IMR-90 (cell line): ENCODE measurements around the gene MAGI3. TPM values are rescaled to one million over a fixed set of nuclear protein-coding genes. Genes with fewer than 3 reads are reported as not detected.

Experiments
- ATAC-seq: fragments of 200-7000 bp; cut with Tn5 transposase; 2 replicates; pipeline ENCODE4 v1.9.1; 2020; ENCODE audit warnings: low read depth, mild to moderate bottlenecking, moderate library complexity
- BruUV-seq: library from RNA; stranded (reverse); fragments of 400-500 nt; replicated peaks from 2 replicates; lab custom pipeline; 2021; lab: Mats Ljungman, UMichigan
- CTCF ChIA-PET: fragments of 300-600 bp; formaldehyde crosslinking; extraction: SDS; loops from one replicate; lab custom pipeline; 2021; ENCODE audit warnings: antibody characterized with exemption; lab: Yijun Ruan, JAX
- POLR2A ChIA-PET: fragments of 300-600 bp; sonication (Branson Sonifier 250); formaldehyde crosslinking; loops from one replicate; lab custom pipeline; 2022; ENCODE audit warnings: antibody characterized with exemption; ENCODE audit not compliant: unreplicated experiment; lab: Charles Lee
- DNase-seq: peaks from one replicate; pipeline ENCODE4 v3.0.0; 2013
- H2AFZ ChIP-seq: replicated peaks from 2 replicates; pipeline ENCODE3; 2013; ENCODE audit warnings: low read length, mild to moderate bottlenecking; ENCODE audit not compliant: poor library complexity
- H2AK5ac ChIP-seq: 2 replicates; pipeline ENCODE4 v1.6.1; 2013; ENCODE audit warnings: low read depth, low read length, inconsistent platforms
- H2AK9ac ChIP-seq: replicated peaks from 2 replicates; pipeline ENCODE3; 2013; ENCODE audit warnings: mild to moderate bottlenecking, low read depth, low read length, moderate library complexity; ENCODE audit not compliant: poor library complexity
- H2BK120ac ChIP-seq: 2 replicates; pipeline ENCODE4 v1.6.1; 2013; ENCODE audit warnings: low read depth, low read length, inconsistent platforms
- H2BK15ac ChIP-seq: 3 replicates; pipeline ENCODE4 v1.6.1; 2013; ENCODE audit warnings: low read depth, low read length, inconsistent platforms
- H2BK20ac ChIP-seq: 2 replicates; pipeline ENCODE4 v1.6.1; 2013; ENCODE audit warnings: low read depth, mild to moderate bottlenecking, inconsistent platforms, low read length, moderate library complexity
- H2BK5ac ChIP-seq: 2 replicates; pipeline ENCODE4 v1.6.1; 2013; ENCODE audit warnings: mild to moderate bottlenecking, low read depth, low read length, inconsistent platforms; ENCODE audit not compliant: poor library complexity, severe bottlenecking
- H3K14ac ChIP-seq: replicated peaks from 2 replicates; pipeline ENCODE4 v1.6.1; 2013; ENCODE audit warnings: low read depth, low read length, inconsistent platforms
- H3K18ac ChIP-seq: 2 replicates; pipeline ENCODE4 v1.6.1; 2013; ENCODE audit warnings: low read depth, low read length, control low read depth
- H3K23ac ChIP-seq: 2 replicates; pipeline ENCODE4 v1.6.1; 2013; ENCODE audit warnings: low read depth, low read length, inconsistent platforms
- H3K27ac ChIP-seq: 2 replicates; pipeline ENCODE4 v1.5.1; 2013; ENCODE audit warnings: mild to moderate bottlenecking, control low read depth, low read length; ENCODE audit not compliant: insufficient read depth
- H3K27me3 ChIP-seq: 2 replicates; pipeline ENCODE4 v1.6.1; 2013; ENCODE audit warnings: low read length; ENCODE audit not compliant: control insufficient read depth, insufficient read depth
- H3K36me3 ChIP-seq: 2 replicates; pipeline ENCODE4 v1.6.1; 2013; ENCODE audit warnings: low read length, mixed read lengths; ENCODE audit not compliant: control insufficient read depth, insufficient read depth
- H3K4ac ChIP-seq: 2 replicates; pipeline ENCODE4 v1.6.1; 2013; ENCODE audit warnings: low read depth, low read length, inconsistent platforms
- H3K4me1 ChIP-seq: 2 replicates; pipeline ENCODE4 v1.6.1; 2013; ENCODE audit warnings: low read length, mixed read lengths; ENCODE audit not compliant: control insufficient read depth, insufficient read depth
- H3K4me2 ChIP-seq: 2 replicates; pipeline ENCODE4 v1.6.1; 2013; ENCODE audit warnings: low read depth, mild to moderate bottlenecking, control low read depth, low read length, moderate library complexity
- H3K4me3 ChIP-seq: 2 replicates; pipeline ENCODE4 v1.5.1; 2013; ENCODE audit warnings: low read depth, mild to moderate bottlenecking, control low read depth, low read length, moderate library complexity; ENCODE audit not compliant: insufficient read depth
- H3K56ac ChIP-seq: 2 replicates; pipeline ENCODE4 v1.6.1; 2013; ENCODE audit warnings: low read length, inconsistent platforms; ENCODE audit not compliant: insufficient read depth; ENCODE audit errors: extremely low read depth
- H3K79me1 ChIP-seq, 2 experiments: 2 replicates each; pipeline ENCODE4 v1.6.1; 2013; ENCODE audit warnings: low read length in 2 of 2, inconsistent platforms in 1 of 2, low read depth in 1 of 2
- H3K9ac ChIP-seq: 2 replicates; pipeline ENCODE4 v1.6.1; 2013; ENCODE audit warnings: low read depth, low read length, control low read depth
- H3K9me1 ChIP-seq: 2 replicates; pipeline ENCODE4 v1.6.1; 2013; ENCODE audit warnings: low read length, inconsistent platforms; ENCODE audit not compliant: insufficient read depth
- H3K9me3 ChIP-seq: 2 replicates; pipeline ENCODE4 v1.6.1; 2013; ENCODE audit warnings: low read length; ENCODE audit not compliant: control insufficient read depth, insufficient read depth
- H4K20me1 ChIP-seq: 2 replicates; pipeline ENCODE4 v1.6.1; 2013; ENCODE audit warnings: low read length, inconsistent platforms; ENCODE audit not compliant: insufficient read depth
- H4K5ac ChIP-seq: 2 replicates; pipeline ENCODE4 v1.6.1; 2013; ENCODE audit warnings: mild to moderate bottlenecking, low read depth, low read length, control low read depth
- H4K8ac ChIP-seq, 2 experiments: 2 replicates each; pipeline ENCODE4 v1.6.1; 2013; ENCODE audit warnings: low read depth in 2 of 2, low read length in 2 of 2, control low read depth in 1 of 2, inconsistent platforms in 1 of 2
- H4K91ac ChIP-seq: 2 replicates; pipeline ENCODE4 v1.6.1; 2013; ENCODE audit warnings: low read depth, low read length, inconsistent platforms; ENCODE audit not compliant: insufficient read depth
- BHLHE40 ChIP-seq: fragments of 150-350 bp; IDR thresholded peaks from 2 replicates; pipeline ENCODE4 v1.6.1; 2016; ENCODE audit warnings: mild to moderate bottlenecking, low read depth, low read length
- CEBPB ChIP-seq: IDR thresholded peaks from 2 replicates; pipeline ENCODE4 v1.6.1; 2012; ENCODE audit warnings: low read depth, low read length, improper control_type of control experiment
- CHD1 ChIP-seq: IDR thresholded peaks from 2 replicates; pipeline ENCODE4 v1.6.1; 2012; ENCODE audit warnings: low read depth, low read length, improper control_type of control experiment
- CTCF ChIP-seq: conservative IDR thresholded peaks from 2 replicates; pipeline ENCODE4 v1.5.1; 2012; ENCODE audit warnings: mild to moderate bottlenecking, low read depth, low read length, improper control_type of control experiment
- ELK1 ChIP-seq: fragments of 150-350 bp; IDR thresholded peaks from 2 replicates; pipeline ENCODE4 v1.6.1; 2016; ENCODE audit warnings: low read depth, mild to moderate bottlenecking, low read length, moderate library complexity, borderline replicate concordance
- FOS ChIP-seq: fragments of 150-350 bp; IDR thresholded peaks from 2 replicates; pipeline ENCODE4 v1.6.1; 2016; ENCODE audit warnings: low read depth, low read length
- MAFK ChIP-seq: IDR thresholded peaks from 2 replicates; pipeline ENCODE4 v1.6.1; 2012; ENCODE audit warnings: low read depth, low read length, improper control_type of control experiment
- MAZ ChIP-seq: IDR thresholded peaks from 2 replicates; pipeline ENCODE4 v1.6.1; 2012; ENCODE audit warnings: low read depth, mild to moderate bottlenecking, low read length, improper control_type of control experiment, moderate library complexity, borderline replicate concordance
- MXI1 ChIP-seq: IDR thresholded peaks from 2 replicates; pipeline ENCODE4 v1.6.1; 2012; ENCODE audit warnings: low read depth, mild to moderate bottlenecking, low read length, moderate library complexity, borderline replicate concordance
- NFE2L2 ChIP-seq: fragments of 150-350 bp; IDR thresholded peaks from 2 replicates; pipeline ENCODE4 v1.6.1; 2016; ENCODE audit warnings: low read depth, mild to moderate bottlenecking, low read length
- POLR2A ChIP-seq: IDR thresholded peaks from 2 replicates; pipeline ENCODE4 v1.6.1; 2012; ENCODE audit warnings: mild to moderate bottlenecking, low read depth, low read length
- RAD21 ChIP-seq: IDR thresholded peaks from 2 replicates; pipeline ENCODE4 v1.6.1; 2012; ENCODE audit warnings: low read length, improper control_type of control experiment
- RCOR1 ChIP-seq: IDR thresholded peaks from 2 replicates; pipeline ENCODE4 v1.6.1; 2012; ENCODE audit warnings: mild to moderate bottlenecking, low read length, improper control_type of control experiment; ENCODE audit not compliant: insufficient replicate concordance
- SMC3 ChIP-seq: fragments of 150-350 bp; IDR thresholded peaks from 2 replicates; pipeline ENCODE4 v1.6.1; 2016; ENCODE audit warnings: low read depth, mild to moderate bottlenecking, antibody characterized with exemption, low read length, moderate library complexity
- whole genome bisulfite sequencing, 2 experiments: methylation state at CpG; one replicate each; pipeline versions ENCODE4 v1.1.5 to v1.1.7; 2013; ENCODE audit warnings: missing lambda C conversion rate in 2 of 2; ENCODE audit not compliant: insufficient read length in 1 of 2; ENCODE audit errors: extremely low coverage in 2 of 2; 5-methylcytosine and 5-hydroxymethylcytosine counted together
- dilution Hi-C: fragments of 300-500 bp; cut with HindIII; formaldehyde crosslinking; loops from one replicate; pipeline ENCODE4 v1.14.3; 2018; ENCODE audit warnings: low sequenced_read_pairs; ENCODE audit not compliant: unreplicated experiment
- in situ Hi-C: fragments of 300-500 bp; cut with MboI; formaldehyde crosslinking; loops from 3 replicates; pipeline ENCODE4 v1.14.3; 2019; ENCODE audit warnings: low sequenced_read_pairs, inconsistent platforms, mixed read lengths
- intact Hi-C: fragments of 100-400 bp; cut with micrococcal nuclease; formaldehyde crosslinking; loops from 2 replicates; pipeline ENCODE4 v1.10.0; 2022
- polyA plus RNA-seq, 3 experiments: library from polyadenylated mRNA; depleted of rRNA; stranded (reverse); fragments of >200 nt; gene quantifications; 2 replicates each; pipeline ENCODE4 v1.2.3, GENCODE V29; 2012; ENCODE audit warnings: low replicate concordance in 1 of 3
- total RNA-seq: library from RNA; depleted of rRNA; stranded (reverse); fragments of >200 nt; gene quantifications from 2 replicates; pipeline ENCODE4 v1.2.3, GENCODE V29; 2012
- TF ChIP-seq, protein P1 (sequence below): fragments of 150-350 bp; IDR thresholded peaks from 2 replicates; pipeline ENCODE4 v1.6.1; 2017; ENCODE audit warnings: mild to moderate bottlenecking, antibody characterized with exemption, low read length, low read depth

The MAGI3 gene
- total and polyA plus RNA-seq, 2 of the 4 experiments (the other 2 are of a cell fraction) = 2.5 to 8.8 TPM

GRCh38 chr1:113660088-113660487 lies 269.8 kb downstream of the MAGI3 start:
- Histone ChIP-seq H4K20me1 (no peaks in the 10 kb centered on the region), H3K36me3 (peaks cover 2% of the 10 kb centered on the region; the same call in 1 of the 2 replicates), H3K9me3 (no peaks in the 10 kb centered on the region), H3K9me1 (no peaks in the 10 kb centered on the region), H3K18ac (no peak overlapping the region), H2BK5ac (no peak overlapping the region), H4K91ac (no peak overlapping the region), H3K27me3 (no peaks in the 10 kb centered on the region), H3K14ac (no peak overlapping the region), H2BK20ac (no peak overlapping the region), H3K56ac (no peak overlapping the region), H3K4me3 (no peak overlapping the region), H3K4me2 (no peak overlapping the region), H3K27ac (no peak overlapping the region), H2BK15ac (no peak overlapping the region), H3K79me1 (no peaks in the 10 kb centered on the region), H2AK9ac (no peak overlapping the region), H3K4me1 (no peaks in the 10 kb centered on the region), H4K5ac (no peak overlapping the region), H3K9ac (no peak overlapping the region), H2AFZ (no peak overlapping the region), H3K23ac (no peak overlapping the region), H3K4ac (no peak overlapping the region), H2AK5ac (no peak overlapping the region), H4K8ac (no peak overlapping the region), H2BK120ac (no peak overlapping the region)
- POLR2A ChIA-PET = no interaction called here
- dilution Hi-C loops = no loop called here
- intact Hi-C loops = no loop called here
- CTCF ChIA-PET = interaction anchor here (0.6 kb wide), 1 partner anchor 849 kb away, joined by 3 read pairs; no protein-coding TSS in a partner anchor
- no peak for TF ChIP-seq POLR2A
- TF ChIP-seq NFE2L2 = no peak
- TF ChIP-seq ELK1 = no peak
- TF ChIP-seq RAD21 = no peak
- TF ChIP-seq RCOR1 = no peak
- TF ChIP-seq CEBPB = no peak
- TF ChIP-seq, protein P1, sequence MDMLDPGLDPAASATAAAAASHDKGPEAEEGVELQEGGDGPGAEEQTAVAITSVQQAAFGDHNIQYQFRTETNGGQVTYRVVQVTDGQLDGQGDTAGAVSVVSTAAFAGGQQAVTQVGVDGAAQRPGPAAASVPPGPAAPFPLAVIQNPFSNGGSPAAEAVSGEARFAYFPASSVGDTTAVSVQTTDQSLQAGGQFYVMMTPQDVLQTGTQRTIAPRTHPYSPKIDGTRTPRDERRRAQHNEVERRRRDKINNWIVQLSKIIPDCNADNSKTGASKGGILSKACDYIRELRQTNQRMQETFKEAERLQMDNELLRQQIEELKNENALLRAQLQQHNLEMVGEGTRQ = no peak
- TF ChIP-seq BHLHE40 = no peak
- TF ChIP-seq CHD1 = no peak
- TF ChIP-seq MAFK = no peak
- TF ChIP-seq FOS = no peak
- no peak for TF ChIP-seq MAZ
- no peak for TF ChIP-seq CTCF
- TF ChIP-seq MXI1 = no peak
- no peak for TF ChIP-seq SMC3
- in situ Hi-C loops = no loop called here
- no TSS peak for BruUV-seq
- DNase-seq (no peak), ATAC-seq (no peak)
- 14% methylated on average over 1 of the region's 3 CpGs; no CpG with 5 or more reads in 1 of the 2 experiments for WGBS, 2 experiments
